GM12873 (cell line): Measurements from ENCODE around the gene BMX.

Experiments
- CTCF ChIP-seq: IDR thresholded peaks from 2 replicates; pipeline ENCODE4 v1.5.1; 2012; ENCODE audit warnings: low read depth, mild to moderate bottlenecking, moderate library complexity, low read length, control low read depth; ENCODE audit not compliant: insufficient read depth; ENCODE audit errors: missing control alignments

Gene BMX

GRCh38 chrX:15504661-15505060 lies 4.1 kb downstream of the BMX start:
- no peak for TF ChIP-seq CTCF

GRCh38 chrX:15505101-15505500 lies 4.5 kb downstream of the BMX start:
- no peak for TF ChIP-seq CTCF

GRCh38 chrX:15507005-15507404 lies 6.4 kb downstream of the BMX start:
- TF ChIP-seq CTCF, result no peak

GRCh38 chrX:15509845-15510244 lies 9.2 kb downstream of the BMX start:
- no peak for TF ChIP-seq CTCF

GRCh38 chrX:15511563-15511962 lies 11.0 kb downstream of the BMX start:
- TF ChIP-seq CTCF, result no peak

GRCh38 chrX:15512401-15512965 lies 11.9 kb downstream of the BMX start:
- TF ChIP-seq CTCF, result no peak

GRCh38 chrX:15514279-15514678 lies 13.7 kb downstream of the BMX start:
- no peak for TF ChIP-seq CTCF
